HEK293 (cell line): ENCODE results near the gene FNDC3A.

ENCODE experiments used
- CTCF ChIA-PET: fragments of 350-600 bp; formaldehyde crosslinking; extraction: SDS; loops from one replicate; lab custom pipeline; 2021; ENCODE audit warnings: antibody characterized with exemption; lab: Yijun Ruan, JAX
- POLR2A ChIA-PET: fragments of 300-600 bp; formaldehyde crosslinking; extraction: SDS; loops from one replicate; lab custom pipeline; 2020; ENCODE audit warnings: antibody characterized with exemption, inconsistent platforms; lab: Yijun Ruan, JAX
- H3K27ac ChIP-seq: fragments of 200-500 bp; sonication (Bioruptor generic); 2 replicates; pipeline ENCODE4 v1.5.1; 2014; ENCODE audit warnings: low read depth, low read length, control low read depth, inconsistent platforms; ENCODE audit errors: extremely low read depth
- H3K36me3 ChIP-seq, 2 experiments: fragments of 200-500 bp in 1 of 2; sonication (Bioruptor generic) in 1 of 2; 1 replicate in 1 of 2; 2 replicates in 1 of 2; pipeline ENCODE4 v1.5.1; 2014 to 2017; ENCODE audit warnings: inconsistent platforms in 2 of 2, low read length in 2 of 2; ENCODE audit not compliant: control insufficient read depth in 2 of 2, insufficient read depth in 1 of 2
- H3K4me1 ChIP-seq: fragments of 200-500 bp; sonication (Bioruptor generic); 2 replicates; pipeline ENCODE4 v1.5.1; 2014; ENCODE audit warnings: mild to moderate bottlenecking, low read length, inconsistent platforms; ENCODE audit not compliant: control insufficient read depth, insufficient read depth
- H3K4me3 ChIP-seq: 2 replicates; pipeline ENCODE4 v1.5.1; 2011; ENCODE audit warnings: low read depth, mild to moderate bottlenecking, control low read depth, low read length, moderate library complexity
- H3K9me3 ChIP-seq: fragments of 200-500 bp; sonication (Bioruptor generic); 2 replicates; pipeline ENCODE4 v1.5.1; 2014; ENCODE audit warnings: low read depth, low read length, inconsistent platforms; ENCODE audit not compliant: control insufficient read depth, insufficient read depth
- GFI1B ChIP-seq: fragments of 450-650 bp; formaldehyde crosslinking; IDR thresholded peaks from 2 replicates; pipeline ENCODE4 v1.5.1; 2016; ENCODE audit warnings: missing biosample characterization, missing genetic modification characterization
- HOXC10 ChIP-seq: sonication (generic); formaldehyde crosslinking; IDR thresholded peaks from 2 replicates; pipeline ENCODE4 v1.8.1; 2023; ENCODE audit warnings: mild to moderate bottlenecking, missing genetic modification reagents
- MYNN ChIP-seq: fragments of 450-650 bp; formaldehyde crosslinking; IDR thresholded peaks from 2 replicates; pipeline ENCODE4 v1.5.1; 2016; ENCODE audit warnings: missing biosample characterization, missing genetic modification characterization, borderline replicate concordance
- PRDM1 ChIP-seq: fragments of 450-650 bp; formaldehyde crosslinking; IDR thresholded peaks from 2 replicates; pipeline ENCODE4; 2016; ENCODE audit warnings: missing biosample characterization, missing genetic modification characterization
- WT1 ChIP-seq: fragments of 450-650 bp; formaldehyde crosslinking; IDR thresholded peaks from 2 replicates; pipeline ENCODE4 v1.5.1; 2016; ENCODE audit warnings: missing biosample characterization, missing genetic modification characterization
- ZBTB21 ChIP-seq: fragments of 450-650 bp; formaldehyde crosslinking; IDR thresholded peaks from 2 replicates; pipeline ENCODE4 v1.5.1; 2017; ENCODE audit warnings: missing biosample characterization, missing genetic modification characterization
- ZFP41 ChIP-seq: fragments of 450-650 bp; formaldehyde crosslinking; IDR thresholded peaks from 2 replicates; pipeline ENCODE4 v1.5.1; 2016; ENCODE audit warnings: missing biosample characterization, missing genetic modification characterization, borderline replicate concordance
- ZNF114 ChIP-seq: fragments of 450-650 bp; formaldehyde crosslinking; IDR thresholded peaks from 2 replicates; pipeline ENCODE4 v1.5.0; 2017; ENCODE audit warnings: missing biosample characterization, missing genetic modification characterization
- ZNF138 ChIP-seq: fragments of 450-650 bp; formaldehyde crosslinking; IDR thresholded peaks from 2 replicates; pipeline ENCODE4 v1.5.1; 2016; ENCODE audit warnings: missing biosample characterization, missing genetic modification characterization, borderline replicate concordance
- ZNF140 ChIP-seq: fragments of 450-650 bp; formaldehyde crosslinking; IDR thresholded peaks from 2 replicates; pipeline ENCODE4 v1.5.1; 2016; ENCODE audit warnings: missing biosample characterization, missing genetic modification characterization
- ZNF146 ChIP-seq: fragments of 450-650 bp; formaldehyde crosslinking; IDR thresholded peaks from 2 replicates; pipeline ENCODE4 v1.5.1; 2016; ENCODE audit warnings: missing biosample characterization, missing genetic modification characterization
- ZNF16 ChIP-seq: fragments of 450-650 bp; formaldehyde crosslinking; IDR thresholded peaks from 2 replicates; pipeline ENCODE4 v1.5.1; 2016; ENCODE audit warnings: low read depth, missing biosample characterization, missing genetic modification characterization
- ZNF239 ChIP-seq: fragments of 450-650 bp; formaldehyde crosslinking; IDR thresholded peaks from 2 replicates; pipeline ENCODE4 v1.5.1; 2016; ENCODE audit warnings: missing biosample characterization, missing genetic modification characterization
- ZNF311 ChIP-seq: fragments of 450-650 bp; formaldehyde crosslinking; IDR thresholded peaks from 2 replicates; pipeline ENCODE4 v1.5.1; 2017; ENCODE audit warnings: missing biosample characterization, missing genetic modification characterization, borderline replicate concordance
- ZNF404 ChIP-seq: fragments of 450-650 bp; formaldehyde crosslinking; IDR thresholded peaks from 2 replicates; pipeline ENCODE4 v1.5.1; 2017; ENCODE audit warnings: missing biosample characterization, missing genetic modification characterization
- ZNF555 ChIP-seq: fragments of 450-650 bp; formaldehyde crosslinking; conservative IDR thresholded peaks from 2 replicates; pipeline ENCODE4 v1.5.1; 2017; ENCODE audit warnings: missing biosample characterization, mild to moderate bottlenecking, missing genetic modification characterization, inconsistent platforms
- ZNF626 ChIP-seq: fragments of 450-650 bp; sonication (Bioruptor Pico); formaldehyde crosslinking; IDR thresholded peaks from 2 replicates; pipeline ENCODE4 v1.5.1; 2018; ENCODE audit warnings: missing biosample characterization, missing genetic modification characterization, inconsistent platforms
- ZNF76 ChIP-seq: fragments of 450-650 bp; formaldehyde crosslinking; IDR thresholded peaks from 2 replicates; pipeline ENCODE4; 2016; ENCODE audit warnings: low read depth, missing biosample characterization, missing genetic modification characterization, borderline replicate concordance
- ZSCAN30 ChIP-seq: fragments of 450-650 bp; IDR thresholded peaks from 2 replicates; pipeline ENCODE4 v1.5.1; 2018; ENCODE audit warnings: missing biosample characterization, mild to moderate bottlenecking, missing genetic modification characterization, moderate library complexity
- ZXDB ChIP-seq: fragments of 450-650 bp; formaldehyde crosslinking; IDR thresholded peaks from 2 replicates; pipeline ENCODE4 v1.5.1; 2016; ENCODE audit warnings: missing biosample characterization, missing genetic modification characterization
- TF ChIP-seq, protein P1 (sequence below): fragments of 450-650 bp; formaldehyde crosslinking; IDR thresholded peaks from 2 replicates; pipeline ENCODE4 v1.5.1; 2017; ENCODE audit warnings: missing biosample characterization, missing genetic modification characterization
- TF ChIP-seq, protein P2 (sequence below): fragments of 450-650 bp; IDR thresholded peaks from 2 replicates; pipeline ENCODE4 v1.5.1; 2018; ENCODE audit warnings: missing biosample characterization, mild to moderate bottlenecking, missing genetic modification characterization
- TF ChIP-seq, protein P3 (sequence below): fragments of 450-650 bp; formaldehyde crosslinking; IDR thresholded peaks from 2 replicates; pipeline ENCODE4 v1.5.1; 2016; ENCODE audit warnings: missing biosample characterization, missing genetic modification characterization
- TF ChIP-seq, protein P4 (sequence below): fragments of 450-650 bp; formaldehyde crosslinking; IDR thresholded peaks from 2 replicates; pipeline ENCODE4 v1.5.1; 2016; ENCODE audit warnings: missing biosample characterization, missing genetic modification characterization

Gene FNDC3A

DNA sequence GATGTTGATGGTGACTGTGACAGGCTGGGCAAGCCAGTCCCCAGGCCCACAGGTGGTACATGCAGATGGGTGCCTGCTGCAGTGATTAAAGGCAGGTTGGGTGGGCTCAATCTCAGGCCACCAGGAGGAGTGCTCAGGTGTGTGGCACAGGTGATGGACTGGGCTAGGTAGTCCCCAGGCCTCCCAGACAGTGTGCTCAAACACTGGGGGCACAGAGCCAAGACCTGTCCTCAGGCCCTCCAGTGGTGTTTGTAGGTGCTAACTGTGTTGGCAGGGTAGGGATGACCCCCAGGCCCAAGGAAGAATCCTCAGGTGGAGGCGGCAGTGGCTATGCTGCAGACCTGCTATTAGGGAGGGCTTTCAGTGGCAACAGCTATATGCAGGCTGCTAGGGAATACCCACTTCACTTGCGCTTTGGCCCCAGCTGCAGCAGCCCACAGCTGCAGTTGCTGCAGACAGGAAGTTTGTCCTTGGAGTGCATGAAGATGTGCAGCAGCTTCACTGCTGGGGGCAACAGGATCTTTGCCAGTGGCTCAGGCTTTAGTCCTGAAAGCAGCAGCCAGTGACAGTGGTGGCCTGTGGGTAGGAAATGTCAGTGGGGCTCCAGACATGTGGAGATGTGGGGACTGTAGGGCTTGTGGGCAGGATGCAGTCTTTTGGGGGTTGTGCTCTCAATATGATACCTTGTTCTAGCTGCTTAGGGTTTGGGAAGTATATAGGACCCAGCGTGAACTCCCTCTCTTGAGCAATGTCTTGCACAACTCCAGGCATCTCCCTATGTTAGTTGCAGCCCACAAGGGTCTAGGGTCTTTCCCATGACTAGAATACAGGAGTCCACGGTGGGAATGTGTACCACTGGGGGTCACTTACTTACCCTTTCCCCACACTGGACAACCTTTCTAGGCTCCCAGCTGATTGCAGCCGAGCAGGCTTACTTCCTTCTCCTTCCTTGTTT is 190.4 kb downstream of the FNDC3A start (continued):
- TF ChIP-seq ZNF626 (no peak), ZNF311 (tag by site-specific recombination) (no peak), ZNF404 (tag by site-specific recombination) (no peak), HOXC10 (no peak)
- TF ChIP-seq, protein P1, sequence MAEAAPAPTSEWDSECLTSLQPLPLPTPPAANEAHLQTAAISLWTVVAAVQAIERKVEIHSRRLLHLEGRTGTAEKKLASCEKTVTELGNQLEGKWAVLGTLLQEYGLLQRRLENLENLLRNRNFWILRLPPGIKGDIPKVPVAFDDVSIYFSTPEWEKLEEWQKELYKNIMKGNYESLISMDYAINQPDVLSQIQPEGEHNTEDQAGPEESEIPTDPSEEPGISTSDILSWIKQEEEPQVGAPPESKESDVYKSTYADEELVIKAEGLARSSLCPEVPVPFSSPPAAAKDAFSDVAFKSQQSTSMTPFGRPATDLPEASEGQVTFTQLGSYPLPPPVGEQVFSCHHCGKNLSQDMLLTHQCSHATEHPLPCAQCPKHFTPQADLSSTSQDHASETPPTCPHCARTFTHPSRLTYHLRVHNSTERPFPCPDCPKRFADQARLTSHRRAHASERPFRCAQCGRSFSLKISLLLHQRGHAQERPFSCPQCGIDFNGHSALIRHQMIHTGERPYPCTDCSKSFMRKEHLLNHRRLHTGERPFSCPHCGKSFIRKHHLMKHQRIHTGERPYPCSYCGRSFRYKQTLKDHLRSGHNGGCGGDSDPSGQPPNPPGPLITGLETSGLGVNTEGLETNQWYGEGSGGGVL (tag by site-specific recombination), result no peak

DNA sequence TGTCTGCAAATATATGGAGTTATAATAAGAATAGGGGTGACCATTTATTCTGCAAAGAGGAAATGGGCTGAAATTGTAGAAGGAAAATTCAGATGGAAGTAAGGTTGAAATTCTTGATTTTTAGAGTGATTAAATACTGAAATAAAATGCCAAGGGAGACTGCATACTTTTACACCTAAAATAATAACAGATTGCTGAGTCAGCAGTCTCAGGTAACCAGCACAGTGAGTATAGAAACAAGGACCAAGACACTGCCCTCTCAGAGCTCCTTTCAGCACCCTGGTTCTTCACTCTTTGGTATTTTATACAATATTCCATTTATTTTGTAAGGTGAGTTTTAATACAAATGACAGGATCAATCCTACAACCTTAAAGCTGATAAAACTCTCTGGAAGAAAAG is 195.6 kb downstream of the FNDC3A start:
- ChIA-PET CTCF (no interaction called here), POLR2A (no interaction called here)
- H3K4me1 ChIP-seq, result no peaks in the 10 kb centered on the region
- no peak overlapping the region for H3K4me3 ChIP-seq
- peaks cover 0 to 5% of the 10 kb centered on the region in 2 experiments; a peak in 2 of 3 replicates for H3K36me3 ChIP-seq
- no peak for TF ChIP-seq PRDM1 (tag by site-specific recombination)
- TF ChIP-seq ZNF76 (tag by site-specific recombination), result no peak
- TF ChIP-seq ZFP41, result no peak
- no peak for TF ChIP-seq ZNF239 (tag by site-specific recombination)
- no peak for TF ChIP-seq MYNN (tag by site-specific recombination)
- no peak for TF ChIP-seq ZNF555 (tag by site-specific recombination)
- TF ChIP-seq ZNF140, result no peak
- TF ChIP-seq GFI1B, result no peak
- no peak for TF ChIP-seq ZNF138 (tag by site-specific recombination)
- TF ChIP-seq, protein P2, sequence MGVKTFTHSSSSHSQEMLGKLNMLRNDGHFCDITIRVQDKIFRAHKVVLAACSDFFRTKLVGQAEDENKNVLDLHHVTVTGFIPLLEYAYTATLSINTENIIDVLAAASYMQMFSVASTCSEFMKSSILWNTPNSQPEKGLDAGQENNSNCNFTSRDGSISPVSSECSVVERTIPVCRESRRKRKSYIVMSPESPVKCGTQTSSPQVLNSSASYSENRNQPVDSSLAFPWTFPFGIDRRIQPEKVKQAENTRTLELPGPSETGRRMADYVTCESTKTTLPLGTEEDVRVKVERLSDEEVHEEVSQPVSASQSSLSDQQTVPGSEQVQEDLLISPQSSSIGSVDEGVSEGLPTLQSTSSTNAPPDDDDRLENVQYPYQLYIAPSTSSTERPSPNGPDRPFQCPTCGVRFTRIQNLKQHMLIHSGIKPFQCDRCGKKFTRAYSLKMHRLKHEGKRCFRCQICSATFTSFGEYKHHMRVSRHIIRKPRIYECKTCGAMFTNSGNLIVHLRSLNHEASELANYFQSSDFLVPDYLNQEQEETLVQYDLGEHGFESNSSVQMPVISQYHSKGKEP (tag by site-specific recombination), result no peak
- no peak for TF ChIP-seq ZSCAN30 (tag by site-specific recombination)
- TF ChIP-seq ZNF16 (tag by site-specific recombination), result no peak
- TF ChIP-seq, protein P3, sequence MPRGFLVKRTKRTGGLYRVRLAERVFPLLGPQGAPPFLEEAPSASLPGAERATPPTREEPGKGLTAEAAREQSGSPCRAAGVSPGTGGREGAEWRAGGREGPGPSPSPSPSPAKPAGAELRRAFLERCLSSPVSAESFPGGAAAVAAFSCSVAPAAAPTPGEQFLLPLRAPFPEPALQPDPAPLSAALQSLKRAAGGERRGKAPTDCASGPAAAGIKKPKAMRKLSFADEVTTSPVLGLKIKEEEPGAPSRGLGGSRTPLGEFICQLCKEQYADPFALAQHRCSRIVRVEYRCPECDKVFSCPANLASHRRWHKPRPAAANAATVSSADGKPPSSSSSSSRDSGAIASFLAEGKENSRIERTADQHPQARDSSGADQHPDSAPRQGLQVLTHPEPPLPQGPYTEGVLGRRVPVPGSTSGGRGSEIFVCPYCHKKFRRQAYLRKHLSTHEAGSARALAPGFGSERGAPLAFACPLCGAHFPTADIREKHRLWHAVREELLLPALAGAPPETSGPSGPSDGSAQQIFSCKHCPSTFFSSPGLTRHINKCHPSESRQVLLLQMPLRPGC (tag by site-specific recombination), result no peak
- TF ChIP-seq ZXDB (tag by site-specific recombination), result no peak
- TF ChIP-seq, protein P4, sequence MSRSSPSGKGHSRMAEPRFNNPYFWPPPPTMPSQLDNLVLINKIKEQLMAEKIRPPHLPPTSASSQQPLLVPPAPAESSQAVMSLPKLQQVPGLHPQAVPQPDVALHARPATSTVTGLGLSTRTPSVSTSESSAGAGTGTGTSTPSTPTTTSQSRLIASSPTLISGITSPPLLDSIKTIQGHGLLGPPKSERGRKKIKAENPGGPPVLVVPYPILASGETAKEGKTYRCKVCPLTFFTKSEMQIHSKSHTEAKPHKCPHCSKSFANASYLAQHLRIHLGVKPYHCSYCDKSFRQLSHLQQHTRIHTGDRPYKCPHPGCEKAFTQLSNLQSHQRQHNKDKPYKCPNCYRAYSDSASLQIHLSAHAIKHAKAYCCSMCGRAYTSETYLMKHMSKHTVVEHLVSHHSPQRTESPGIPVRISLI (tag by site-specific recombination), result no peak
- TF ChIP-seq ZNF114 (tag by site-specific recombination), result no peak
- TF ChIP-seq ZBTB21 (tag by site-specific recombination), result no peak
- no peak for TF ChIP-seq WT1 (tag by site-specific recombination)
- no peak for TF ChIP-seq ZNF146
- no peak overlapping the region for H3K27ac ChIP-seq
- H3K9me3 ChIP-seq, result no peaks in the 10 kb centered on the region
